ENCODE results near the gene SPOUT1.
A peak's percentile ranks its signal among the peaks of the same experiment; 100 is the strongest.

SPOUT1 gene

DNA sequence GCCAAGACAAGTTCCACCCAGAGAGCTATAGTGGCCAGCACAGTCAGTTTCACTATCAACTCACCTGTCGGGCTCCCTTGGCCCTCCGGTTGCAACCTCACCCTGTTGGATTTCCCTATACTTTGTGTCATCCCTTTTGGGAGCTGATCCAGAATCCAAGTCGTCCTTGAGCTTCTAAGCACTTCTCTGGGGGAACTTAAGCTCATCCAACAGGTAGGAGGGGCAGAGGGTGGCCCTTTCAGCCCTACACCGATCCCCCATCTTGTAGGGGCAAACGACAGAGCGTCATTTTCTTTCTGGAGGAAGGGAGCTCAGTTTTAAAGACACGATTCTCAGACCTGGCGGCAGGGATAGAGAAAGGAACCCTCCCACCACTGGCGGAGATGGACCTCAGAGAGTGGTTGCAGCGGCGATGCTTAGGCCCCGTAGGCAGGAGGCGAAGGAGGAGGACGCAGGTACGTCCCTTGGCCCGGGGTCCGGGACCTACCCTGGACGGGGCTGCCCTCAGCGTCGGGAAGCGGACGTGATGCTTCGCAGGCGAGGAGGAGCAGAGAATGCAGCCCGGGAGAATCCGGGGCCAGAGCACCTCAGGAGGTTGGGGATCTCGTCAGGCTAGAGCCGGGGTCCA, 58.4 kb downstream of the SPOUT1 start:
- peak in 1 of 2 experiments; percentile 37 for DNase-seq

DNA sequence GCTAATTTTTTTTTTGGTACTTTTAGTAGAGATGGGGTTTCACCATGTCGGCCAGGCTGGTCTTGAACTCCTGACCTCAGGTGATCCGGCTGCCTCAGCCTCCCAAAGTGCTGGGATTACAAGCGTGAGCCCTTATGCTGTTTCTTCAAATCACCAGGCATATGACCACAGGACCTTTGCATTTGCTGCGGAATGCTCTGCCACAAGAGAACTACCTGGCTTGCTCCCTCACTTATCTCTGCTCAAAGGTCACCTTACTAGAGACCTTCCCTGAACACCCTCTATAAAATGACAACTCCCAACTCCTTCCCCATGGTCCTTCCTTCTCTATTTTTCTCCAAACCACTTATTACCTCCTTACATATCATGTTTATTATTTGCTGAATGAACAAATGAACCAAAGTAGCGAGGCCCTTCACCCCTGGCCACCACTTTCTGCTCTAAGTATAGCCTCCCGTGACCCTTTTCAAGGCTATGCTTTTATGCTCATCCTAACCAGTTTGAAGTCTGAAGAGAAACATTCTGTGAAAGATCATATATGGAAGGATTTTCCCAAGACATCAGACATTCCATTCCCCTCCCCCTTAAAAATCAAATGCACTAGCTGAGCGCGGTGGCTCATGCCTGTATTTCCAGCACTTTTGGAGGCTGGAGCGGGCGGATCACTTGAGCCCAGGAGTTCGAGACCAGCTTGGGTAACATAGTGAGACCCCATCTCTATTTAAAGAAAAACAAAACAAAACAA, 59.1 kb downstream of the SPOUT1 start:
- no peak for DNase-seq

Data from NCI-H524 (cell line).